ENCODE measurements around the gene NEK11. TPM values are rescaled to one million over a fixed set of nuclear protein-coding genes. Genes with fewer than 3 reads are reported as not detected.

Gene NEK11
- total and polyA plus RNA-seq, 4 donors = 2.4 to 14.5 (median 4.5) TPM

- 88 to 94% methylated on average over 1 of the region's 1 CpG for WGBS, 2 donors
- H3K27ac ChIP-seq (ENCODE audit: low read depth in 1 of 2, low read length in 2 of 2) = no peak overlapping the region
- no peaks in the 10 kb centered on the region for H3K4me1 ChIP-seq (ENCODE audit: control insufficient read depth in 1 of 2, insufficient read depth in 2 of 2, low read length in 2 of 2)
- no peaks in the 10 kb centered on the region for H3K27me3 ChIP-seq (ENCODE audit: control insufficient read depth in 1 of 2, insufficient read depth in 2 of 2, low read length in 1 of 2)
- no peak overlapping the region for H3K4me3 ChIP-seq (ENCODE audit: low read length in 2 of 2)
- intact Hi-C loops (cut with DNase I) = no loop called here
- DNase-seq (no peak), ATAC-seq (ENCODE audit: low FRiP score) (no peak)
- H3K36me3 ChIP-seq (ENCODE audit: control insufficient read depth in 1 of 2, insufficient read depth in 2 of 2, low read length in 1 of 2) = no peaks in the 10 kb centered on the region
- no peaks in the 10 kb centered on the region for H3K9me3 ChIP-seq (ENCODE audit: control insufficient read depth, low read length)
Measured at GRCh38 chr3:131140891-131141290, 114.2 kb downstream of the NEK11 start.

GRCh38 chr3:131141770-131142169 lies 115.1 kb downstream of the NEK11 start:
- no peaks in the 10 kb centered on the region for H3K4me1 ChIP-seq (ENCODE audit: control insufficient read depth in 1 of 2, insufficient read depth in 2 of 2, low read length in 2 of 2)
- WGBS, 2 donors = 95 to 96% methylated on average over 2 of the region's 2 CpGs
- no peak overlapping the region for H3K4me3 ChIP-seq (ENCODE audit: low read length in 2 of 2)
- H3K27me3 ChIP-seq (ENCODE audit: control insufficient read depth in 1 of 2, insufficient read depth in 2 of 2, low read length in 1 of 2) = no peaks in the 10 kb centered on the region
- H3K36me3 ChIP-seq (ENCODE audit: control insufficient read depth in 1 of 2, insufficient read depth in 2 of 2, low read length in 1 of 2) = no peaks in the 10 kb centered on the region
- no peaks in the 10 kb centered on the region for H3K9me3 ChIP-seq (ENCODE audit: control insufficient read depth, low read length)
- DNase-seq (no peak), ATAC-seq (ENCODE audit: low FRiP score) (no peak)
- H3K27ac ChIP-seq (ENCODE audit: low read depth in 1 of 2, low read length in 2 of 2) = no peak overlapping the region
- intact Hi-C loops (cut with DNase I) = no loop called here

GRCh38 chr3:131142580-131142979 lies 115.9 kb downstream of the NEK11 start:
- no peak for ATAC-seq (ENCODE audit: low FRiP score)

GRCh38 chr3:131143802-131144201 lies 117.1 kb downstream of the NEK11 start:
- 77 to 84% methylated on average over 1 of the region's 1 CpG for WGBS, 2 donors
- no peak for ATAC-seq (ENCODE audit: low FRiP score)

More at GRCh38 chr3:131142580-131142979, 115.9 kb downstream of the NEK11 start:
- no peaks in the 10 kb centered on the region for H3K36me3 ChIP-seq (ENCODE audit: control insufficient read depth in 1 of 2, insufficient read depth in 2 of 2, low read length in 1 of 2)
- no peak overlapping the region for H3K4me3 ChIP-seq (ENCODE audit: low read length in 2 of 2)
- WGBS, 2 donors = 92 to 94% methylated on average over 1 of the region's 1 CpG
- intact Hi-C loops (cut with DNase I) = no loop called here
- H3K4me1 ChIP-seq (ENCODE audit: control insufficient read depth in 1 of 2, insufficient read depth in 2 of 2, low read length in 2 of 2) = no peaks in the 10 kb centered on the region
- no peaks in the 10 kb centered on the region for H3K9me3 ChIP-seq (ENCODE audit: control insufficient read depth, low read length)
- no peak for DNase-seq
- H3K27me3 ChIP-seq (ENCODE audit: control insufficient read depth in 1 of 2, insufficient read depth in 2 of 2, low read length in 1 of 2) = no peaks in the 10 kb centered on the region
- no peak overlapping the region for H3K27ac ChIP-seq (ENCODE audit: low read depth in 1 of 2, low read length in 2 of 2)

GRCh38 chr3:131147534-131147933 lies 120.9 kb downstream of the NEK11 start:
- no peak overlapping the region for H3K27ac ChIP-seq (ENCODE audit: low read depth in 1 of 2, low read length in 2 of 2)
- H3K9me3 ChIP-seq (ENCODE audit: control insufficient read depth, low read length) = no peaks in the 10 kb centered on the region
- 71 to 74% methylated on average over 3 of the region's 3 CpGs for WGBS, 2 donors
- H3K36me3 ChIP-seq (ENCODE audit: control insufficient read depth in 1 of 2, insufficient read depth in 2 of 2, low read length in 1 of 2) = no peaks in the 10 kb centered on the region
- DNase-seq (no peak), ATAC-seq (ENCODE audit: low FRiP score) (no peak)
- H3K4me3 ChIP-seq (ENCODE audit: low read length in 2 of 2) = no peak overlapping the region
- H3K4me1 ChIP-seq (ENCODE audit: control insufficient read depth in 1 of 2, insufficient read depth in 2 of 2, low read length in 2 of 2) = no peaks in the 10 kb centered on the region
- H3K27me3 ChIP-seq (ENCODE audit: control insufficient read depth in 1 of 2, insufficient read depth in 2 of 2, low read length in 1 of 2) = no peaks in the 10 kb centered on the region
- intact Hi-C loops (cut with DNase I) = no loop called here

More at GRCh38 chr3:131143802-131144201, 117.1 kb downstream of the NEK11 start:
- no peaks in the 10 kb centered on the region for H3K9me3 ChIP-seq (ENCODE audit: control insufficient read depth, low read length)
- H3K27me3 ChIP-seq (ENCODE audit: control insufficient read depth in 1 of 2, insufficient read depth in 2 of 2, low read length in 1 of 2) = no peaks in the 10 kb centered on the region
- no peak overlapping the region for H3K4me3 ChIP-seq (ENCODE audit: low read length in 2 of 2)
- DNase-seq = no peak
- no peaks in the 10 kb centered on the region for H3K4me1 ChIP-seq (ENCODE audit: control insufficient read depth in 1 of 2, insufficient read depth in 2 of 2, low read length in 2 of 2)
- H3K27ac ChIP-seq (ENCODE audit: low read depth in 1 of 2, low read length in 2 of 2) = no peak overlapping the region
- no peaks in the 10 kb centered on the region for H3K36me3 ChIP-seq (ENCODE audit: control insufficient read depth in 1 of 2, insufficient read depth in 2 of 2, low read length in 1 of 2)
- intact Hi-C loops (cut with DNase I) = no loop called here

GRCh38 chr3:131158434-131158833 lies 131.8 kb downstream of the NEK11 start:
- WGBS, 2 donors = 95 to 97% methylated on average over 4 of the region's 4 CpGs
- intact Hi-C loops (cut with DNase I) = no loop called here
- no peak overlapping the region for H3K4me3 ChIP-seq (ENCODE audit: low read length in 2 of 2)
- H3K9me3 ChIP-seq (ENCODE audit: control insufficient read depth, low read length) = no peaks in the 10 kb centered on the region
- no peak for DNase-seq
- H3K27ac ChIP-seq (ENCODE audit: low read depth in 1 of 2, low read length in 2 of 2) = no peak overlapping the region
- H3K4me1 ChIP-seq (ENCODE audit: control insufficient read depth in 1 of 2, insufficient read depth in 2 of 2, low read length in 2 of 2) = no peaks in the 10 kb centered on the region
- H3K36me3 ChIP-seq (ENCODE audit: control insufficient read depth in 1 of 2, insufficient read depth in 2 of 2, low read length in 1 of 2) = peaks cover 0 to 3% of the 10 kb centered on the region in 2 donors
- peak; percentile 55 for ATAC-seq (ENCODE audit: low FRiP score)
- H3K27me3 ChIP-seq (ENCODE audit: control insufficient read depth in 1 of 2, insufficient read depth in 2 of 2, low read length in 1 of 2) = no peaks in the 10 kb centered on the region

- Histone ChIP-seq H3K4me1 (ENCODE audit: control insufficient read depth in 1 of 2, insufficient read depth in 2 of 2, low read length in 2 of 2) (no peaks in the 10 kb centered on the region), H3K4me3 (ENCODE audit: low read length in 2 of 2) (no peak overlapping the region), H3K36me3 (ENCODE audit: control insufficient read depth in 1 of 2, insufficient read depth in 2 of 2, low read length in 1 of 2) (no peaks in the 10 kb centered on the region), H3K27ac (ENCODE audit: low read depth in 1 of 2, low read length in 2 of 2) (no peak overlapping the region), H3K9me3 (ENCODE audit: control insufficient read depth, low read length) (no peaks in the 10 kb centered on the region), H3K27me3 (ENCODE audit: control insufficient read depth in 1 of 2, insufficient read depth in 2 of 2, low read length in 1 of 2) (no peaks in the 10 kb centered on the region)
- WGBS, 2 donors = 72 to 80% methylated on average over 5 of the region's 5 CpGs
- DNase-seq (no peak), ATAC-seq (ENCODE audit: low FRiP score) (no peak)
- intact Hi-C loops (cut with DNase I) = no loop called here
Measured at GRCh38 chr3:131162516-131162915, 135.8 kb downstream of the NEK11 start.

- Histone ChIP-seq H3K27me3 (ENCODE audit: control insufficient read depth in 1 of 2, insufficient read depth in 2 of 2, low read length in 1 of 2) (no peaks in the 10 kb centered on the region), H3K4me3 (ENCODE audit: low read length in 2 of 2) (no peak overlapping the region), H3K4me1 (ENCODE audit: control insufficient read depth in 1 of 2, insufficient read depth in 2 of 2, low read length in 2 of 2) (no peaks in the 10 kb centered on the region), H3K36me3 (ENCODE audit: control insufficient read depth in 1 of 2, insufficient read depth in 2 of 2, low read length in 1 of 2) (peaks cover 0 to 2% of the 10 kb centered on the region in 2 donors), H3K9me3 (ENCODE audit: control insufficient read depth, low read length) (no peaks in the 10 kb centered on the region), H3K27ac (ENCODE audit: low read depth in 1 of 2, low read length in 2 of 2) (no peak overlapping the region)
- intact Hi-C loops (cut with DNase I) = no loop called here
- DNase-seq (no peak), ATAC-seq (ENCODE audit: low FRiP score) (no peak)
- 81 to 86% methylated on average over 1 of the region's 1 CpG for WGBS, 2 donors
Measured at GRCh38 chr3:131167867-131168266, 141.2 kb downstream of the NEK11 start.

GRCh38 chr3:131169331-131169730 lies 142.7 kb downstream of the NEK11 start:
- Histone ChIP-seq H3K36me3 (ENCODE audit: control insufficient read depth in 1 of 2, insufficient read depth in 2 of 2, low read length in 1 of 2) (peaks cover 0 to 2% of the 10 kb centered on the region in 2 donors), H3K27ac (ENCODE audit: low read depth in 1 of 2, low read length in 2 of 2) (no peak overlapping the region), H3K4me1 (ENCODE audit: control insufficient read depth in 1 of 2, insufficient read depth in 2 of 2, low read length in 2 of 2) (no peaks in the 10 kb centered on the region), H3K27me3 (ENCODE audit: control insufficient read depth in 1 of 2, insufficient read depth in 2 of 2, low read length in 1 of 2) (no peaks in the 10 kb centered on the region), H3K9me3 (ENCODE audit: control insufficient read depth, low read length) (no peaks in the 10 kb centered on the region), H3K4me3 (ENCODE audit: low read length in 2 of 2) (no peak overlapping the region)
- DNase-seq = no peak
- no peak for ATAC-seq (ENCODE audit: low FRiP score)
- intact Hi-C loops (cut with DNase I) = no loop called here
- WGBS, 2 donors = 76% methylated on average over 3 of the region's 3 CpGs

Data from aorta (tissue), 5 donors.